ENCODE results near the gene MDH1B.

Gene MDH1B

DNA sequence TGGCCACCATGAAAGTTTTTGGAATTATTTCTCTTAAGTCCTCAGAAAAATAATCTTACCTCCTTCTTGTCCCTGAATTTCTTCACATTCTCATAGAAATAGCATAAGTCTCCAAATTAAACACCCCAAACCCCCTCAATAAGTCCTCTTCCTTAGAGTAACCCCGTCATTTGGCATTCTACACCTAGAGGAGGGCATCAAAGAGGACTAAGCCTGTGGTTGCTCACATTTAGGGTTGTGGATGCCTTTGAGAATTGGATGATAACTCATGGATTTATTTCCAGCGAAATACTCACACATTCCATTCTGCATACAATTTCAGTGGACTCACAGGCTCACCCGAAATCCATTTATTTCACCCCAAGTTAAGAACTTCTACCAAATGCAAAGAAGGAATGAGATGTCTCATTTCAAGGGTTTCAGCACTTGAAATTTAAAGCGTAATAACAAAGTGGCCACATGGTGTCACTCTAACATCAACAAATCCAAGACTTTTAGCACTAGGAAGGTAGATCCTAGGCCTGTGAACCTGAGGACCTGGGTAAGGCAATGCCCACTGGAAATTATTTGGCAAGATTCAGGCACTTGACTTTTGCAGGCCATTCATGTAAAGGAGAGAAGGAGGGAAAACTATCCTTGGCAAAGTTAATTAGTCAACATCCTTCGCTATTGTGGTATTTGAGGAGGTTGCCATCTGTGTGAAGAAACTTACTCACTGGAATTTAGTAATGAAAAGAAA, 71.6 kb downstream of the MDH1B start:
- peak; percentile 61 for DNase-seq (ENCODE audit: low spot score)

- DNase-seq (ENCODE audit: low spot score) = no peak
Observed at GRCh38 chr2:206692971-206693370, 72.2 kb downstream of the MDH1B start.

GRCh38 chr2:206688990-206689389, 76.1 kb downstream of the MDH1B start:
- DNase-seq (ENCODE audit: low spot score) = no peak

DNA sequence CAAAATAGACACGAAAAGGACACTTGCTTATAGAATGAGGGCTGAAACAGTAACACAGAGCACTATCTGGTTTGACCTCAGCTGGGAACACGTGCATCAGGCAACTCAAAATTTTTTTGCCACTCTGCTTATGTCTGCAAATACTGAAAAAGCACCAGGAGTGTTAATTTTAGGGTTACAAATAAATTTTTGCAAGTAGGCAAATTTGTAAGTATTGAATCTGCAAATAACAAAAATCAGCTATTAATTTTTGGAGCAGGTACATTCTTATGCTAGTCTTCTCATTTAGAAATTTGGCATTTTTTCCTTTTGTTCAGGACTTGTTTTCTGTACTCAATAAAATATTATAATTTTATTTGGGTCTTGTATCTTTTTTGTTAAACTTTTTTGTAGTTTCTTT, 76.7 kb downstream of the MDH1B start:
- DNase-seq (ENCODE audit: low spot score) = no peak
